Mammary epithelial cell (primary cell): ENCODE results near the gene MAD1L1.

Source experiments
- CTCF ChIP-seq, 2 donors: IDR thresholded peaks in 1 of 2; conservative IDR thresholded peaks in 1 of 2; 2 replicates each; pipeline ENCODE4 v1.5.1; 2011 to 2012; ENCODE audit warnings: inconsistent platforms in 2 of 2, low read length in 2 of 2, mild to moderate bottlenecking in 2 of 2, control low read depth in 1 of 2, low read depth in 1 of 2; ENCODE audit not compliant: insufficient read depth in 1 of 2; ENCODE audit errors: extremely low read depth in 1 of 2
- EZH2 ChIP-seq: IDR thresholded peaks from 2 replicates; pipeline ENCODE4 v1.6.1; 2012; ENCODE audit warnings: low read length, inconsistent platforms, borderline replicate concordance

DNA sequence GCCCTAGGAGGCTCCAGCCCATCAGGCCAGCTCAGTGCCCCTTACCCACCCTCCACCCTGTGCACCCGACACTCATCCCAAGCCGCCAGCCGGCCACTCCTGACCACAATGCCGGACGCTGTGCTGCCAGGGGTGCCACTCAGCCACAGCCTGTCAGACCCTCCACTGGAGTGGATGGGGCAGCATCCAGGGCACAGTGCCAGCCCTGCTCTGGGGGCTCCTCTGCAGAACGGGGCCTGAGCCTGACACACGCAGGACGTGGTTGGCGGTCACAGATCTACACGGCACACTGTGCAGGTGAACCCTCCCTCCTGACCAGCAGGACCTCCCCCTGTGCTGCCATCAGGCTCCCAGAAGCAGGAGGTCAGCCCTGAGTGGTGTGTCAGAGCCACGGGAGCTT is 114.7 kb downstream of the MAD1L1 start:
- no peak for TF ChIP-seq CTCF (conservative IDR thresholded peaks at IDR 0.05 in 1 of 2, IDR thresholded peaks at IDR 0.05 in 1 of 2; ENCODE audit: extremely low read depth in 1 of 2, insufficient read depth in 1 of 2, low read depth in 1 of 2, low read length in 2 of 2)
- no peak for TF ChIP-seq EZH2
